T1000 (cell line): ENCODE results near the gene ANKRD33B.
"Not testable (repeated sequence)": the region's sequence is repeated elsewhere in the genome, so short reads cannot be mapped to it uniquely, and the experiment has no call there.

Source experiments
- DNase-seq: peaks from one replicate; lab custom pipeline; 2025; ENCODE audit warnings: mixed read lengths; lab: John Stamatoyannopoulos, UW

Gene ANKRD33B

GRCh38 chr5:10563945-10564837 lies at the start of gene ANKRD33B:
TSS of gene ANKRD33B (plus strand) at chr5:10564070. CDS start at chr5:10564468, 398 bp downstream.
- DNase-seq: peak; percentile 33

GRCh38 chr5:10514572-10514971 lies 49.3 kb upstream of the ANKRD33B start:
- DNase-seq: not testable (repeated sequence)

DNA sequence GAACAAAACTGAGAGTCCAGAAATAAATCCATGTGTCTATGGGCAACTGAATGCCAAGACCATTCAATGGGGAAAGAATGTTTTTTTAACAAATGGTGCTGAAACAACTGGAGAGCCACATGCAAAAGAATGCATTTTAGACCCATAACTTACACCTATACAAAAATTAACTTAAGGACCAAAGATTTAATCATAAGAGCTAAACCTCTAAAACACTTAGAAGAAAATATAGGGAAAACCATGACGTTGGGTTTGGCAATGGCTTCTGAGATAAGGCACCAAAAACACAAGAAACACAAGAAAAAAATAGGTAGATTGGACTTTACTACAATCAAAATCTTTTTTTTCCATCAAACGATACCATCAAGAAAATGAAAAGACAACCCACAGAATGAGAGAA lies 48.4 kb upstream of the ANKRD33B start:
- no peak for DNase-seq

GRCh38 chr5:10518347-10518746 lies 45.5 kb upstream of the ANKRD33B start:
- no peak for DNase-seq

DNA sequence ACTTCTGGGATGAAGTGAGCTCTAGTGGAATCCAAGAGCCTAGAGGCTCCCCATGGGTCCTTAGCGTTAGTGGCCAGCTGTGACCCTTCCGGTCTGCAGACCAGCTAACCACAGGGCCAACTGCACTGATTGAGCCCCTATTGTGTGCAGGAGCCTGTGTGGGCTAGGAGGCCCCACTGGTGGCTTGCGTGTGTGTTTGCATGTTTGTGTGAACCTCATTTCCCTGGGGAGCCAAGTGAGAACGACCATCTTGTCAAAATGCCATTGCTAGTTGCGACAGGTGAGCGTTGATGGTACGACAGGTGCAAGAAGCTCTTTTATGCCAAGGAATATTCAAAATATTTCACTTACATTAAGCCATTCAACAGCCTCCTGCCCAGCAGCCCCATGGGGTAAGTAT lies 44.1 kb upstream of the ANKRD33B start:
- no peak for DNase-seq

DNA sequence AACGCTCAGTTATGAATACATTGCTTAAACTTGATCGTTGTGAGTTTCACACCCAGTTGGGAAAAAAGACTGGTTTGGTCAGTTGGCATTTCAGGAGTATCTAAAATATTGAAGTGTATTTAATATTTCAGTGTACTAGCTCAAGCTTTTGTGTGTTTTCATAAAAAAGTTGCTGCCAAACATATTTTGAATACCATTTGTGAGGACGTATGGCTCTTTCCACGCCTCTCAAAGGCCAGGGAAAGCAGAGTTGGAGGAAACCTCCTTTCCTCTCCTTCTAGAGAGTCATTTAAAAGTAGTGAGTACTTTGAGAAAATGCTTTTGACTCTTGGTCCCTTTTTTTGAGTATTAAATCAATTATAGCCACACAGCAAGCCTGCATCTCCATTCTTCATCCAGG lies 43.2 kb upstream of the ANKRD33B start:
- DNase-seq: no peak

GRCh38 chr5:10521466-10522223 lies 42.2 kb upstream of the ANKRD33B start:
- no peak for DNase-seq

- no peak for DNase-seq
Measured at GRCh38 chr5:10522224-10522611, 41.7 kb upstream of the ANKRD33B start.

DNA sequence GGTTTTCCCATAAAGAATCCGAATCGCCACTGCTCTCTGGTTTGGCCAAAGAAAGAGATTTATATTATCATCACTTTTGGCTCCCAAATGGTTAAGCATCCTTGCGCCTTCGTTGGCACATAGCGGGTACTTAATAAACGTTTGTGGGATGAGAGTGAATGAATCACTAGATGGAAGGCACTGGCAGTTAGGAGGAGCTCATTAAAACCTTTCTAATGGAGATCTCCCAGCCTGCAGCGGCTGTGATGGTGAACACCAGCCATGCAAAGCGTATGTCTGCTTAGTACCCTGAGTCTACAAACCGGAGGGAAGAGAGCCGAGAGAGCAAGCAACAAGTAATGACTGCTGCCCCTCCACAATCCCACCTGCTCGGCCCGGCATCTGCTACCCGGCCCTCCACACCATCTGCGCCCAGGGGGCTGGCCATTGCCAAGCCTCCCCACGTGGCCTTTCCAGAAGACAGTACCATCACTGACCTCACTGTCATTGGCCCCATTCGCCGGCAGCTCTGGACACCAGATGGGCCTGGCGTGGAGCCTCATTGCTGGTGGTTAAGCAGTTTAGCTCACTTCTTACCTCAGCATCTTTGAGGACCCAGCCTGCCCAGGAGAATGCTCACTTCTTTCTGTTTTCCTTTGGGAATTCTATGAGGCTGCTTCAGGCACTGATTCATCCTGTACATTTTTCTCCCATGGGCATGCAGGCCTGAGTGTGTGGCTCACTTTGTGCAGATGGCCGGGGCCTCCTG lies 39.3 kb upstream of the ANKRD33B start:
- peak; percentile 38 for DNase-seq

GRCh38 chr5:10525124-10525495 lies 38.8 kb upstream of the ANKRD33B start:
- no peak for DNase-seq

GRCh38 chr5:10527281-10527950 lies 36.5 kb upstream of the ANKRD33B start:
- DNase-seq: no peak

GRCh38 chr5:10528056-10528816 lies 35.6 kb upstream of the ANKRD33B start:
- DNase-seq: no peak

- no peak for DNase-seq
Measured at GRCh38 chr5:10528827-10529226, 35.0 kb upstream of the ANKRD33B start.

GRCh38 chr5:10530601-10531320 lies 33.1 kb upstream of the ANKRD33B start:
- DNase-seq: no peak

- no peak for DNase-seq
Measured at GRCh38 chr5:10532421-10532820, 31.4 kb upstream of the ANKRD33B start.

DNA sequence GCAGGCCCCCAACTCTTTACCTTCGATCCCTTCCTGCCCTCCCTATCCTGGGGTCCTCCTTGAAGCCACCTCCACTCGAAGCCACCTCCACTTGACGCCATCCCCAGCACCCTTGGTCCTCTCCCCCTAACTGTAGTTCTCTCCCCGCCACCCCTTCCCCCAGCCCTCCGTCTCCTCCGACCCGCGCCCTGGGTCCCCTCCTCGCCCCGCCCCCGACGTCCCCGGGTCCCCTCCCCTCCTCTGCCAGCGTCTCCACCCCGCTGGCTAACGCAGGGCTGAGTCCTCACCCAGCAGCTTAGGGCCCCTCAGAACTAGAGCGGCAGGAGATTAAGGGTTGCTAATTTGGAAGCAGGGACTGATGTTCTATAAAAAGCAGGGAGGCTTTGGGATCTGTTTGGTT lies 30.6 kb upstream of the ANKRD33B start:
- DNase-seq: no peak

DNA sequence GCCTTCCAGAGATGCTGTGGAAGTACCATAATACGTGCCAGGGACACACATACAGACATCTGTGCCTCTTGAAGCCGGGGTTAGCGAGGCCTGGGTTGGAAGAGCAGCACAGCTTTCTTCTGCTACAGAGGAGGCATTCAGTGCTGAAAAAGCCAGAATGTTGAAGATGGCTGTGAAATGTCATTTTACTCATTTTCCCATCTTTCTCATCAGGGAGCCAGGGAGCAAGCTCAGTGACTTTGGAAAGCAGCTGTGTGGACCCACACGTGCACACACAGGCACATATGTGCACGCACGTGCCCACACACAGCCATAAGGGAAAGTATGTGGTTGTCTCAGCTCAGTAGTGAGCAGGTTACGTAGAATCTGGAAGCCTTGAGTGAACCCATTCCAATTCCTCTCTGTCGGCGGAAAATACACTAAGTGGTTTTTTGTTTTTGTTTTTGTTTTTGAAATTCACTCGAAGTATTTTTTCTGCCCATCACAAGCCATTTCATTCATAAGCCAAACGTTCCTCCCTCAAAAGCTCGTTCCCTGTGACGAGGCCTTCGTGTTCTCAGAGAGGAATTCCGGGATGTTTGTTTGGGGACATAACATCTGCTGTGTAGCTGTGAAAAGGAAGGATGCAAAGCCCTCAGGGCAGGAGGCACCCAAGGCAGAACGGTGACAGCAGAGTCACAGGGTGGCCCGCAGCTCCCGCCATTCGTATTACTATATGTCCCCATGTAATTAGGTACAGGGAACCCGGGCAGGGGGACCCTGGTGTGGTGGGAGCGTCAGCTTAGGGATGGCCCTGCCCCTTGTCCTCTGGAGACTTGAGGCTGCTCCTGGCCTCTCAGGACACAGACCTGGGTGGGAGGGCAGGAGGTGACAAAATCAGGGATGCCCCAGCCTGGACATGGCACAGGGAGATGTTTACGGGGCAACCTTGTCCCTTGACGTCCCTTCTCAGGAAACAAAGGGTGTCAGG lies 29.0 kb upstream of the ANKRD33B start:
- no peak for DNase-seq

GRCh38 chr5:10536511-10536910 lies 27.4 kb upstream of the ANKRD33B start:
- DNase-seq: no peak

GRCh38 chr5:10536931-10537579 lies 26.8 kb upstream of the ANKRD33B start:
- DNase-seq: no peak
